ENCODE data around the gene APBA2. TPM values are rescaled to one million over a fixed set of nuclear protein-coding genes. Genes with fewer than 3 reads are reported as not detected.

Gene APBA2
- total RNA-seq, 1 experiment from 2014 or later: 11.2 TPM

- TF ChIP-seq TEAD1 (CRISPR knock-in tag; IDR thresholded peaks at IDR 0.05) (no peak), ZNF281 (CRISPR knock-in tag; IDR thresholded peaks at IDR 0.05) (no peak), ZNF317 (CRISPR knock-in tag; IDR thresholded peaks at IDR 0.05; ENCODE audit: borderline replicate concordance, low read depth) (no peak)
These were observed 192.8 kb downstream of the APBA2 start (continued) for GRCh38 chr15:29078541-29078940.

GRCh38 chr15:29079479-29079878, 193.7 kb downstream of the APBA2 start:
- CTCF ChIA-PET: interaction anchor here (1.5 to 7.5 kb wide), 3 partner anchors 10 to 60 kb away, joined by 4 to 68 read pairs (median 31); no protein-coding TSS in a partner anchor
- H3K4me3 Mint-ChIP-seq: no peak overlapping the region
- ATAC-seq: no peak
- TF ChIP-seq NFATC4 (CRISPR knock-in tag; IDR thresholded peaks at IDR 0.05) (no peak), CDX4 (CRISPR knock-in tag; IDR thresholded peaks at IDR 0.05; ENCODE audit: borderline replicate concordance) (no peak), ESRRA (CRISPR knock-in tag; IDR thresholded peaks at IDR 0.05; ENCODE audit: borderline replicate concordance) (no peak), ZNF121 (CRISPR knock-in tag; IDR thresholded peaks at IDR 0.05) (no peak), JUN (CRISPR knock-in tag; IDR thresholded peaks at IDR 0.05) (no peak), RELA (CRISPR knock-in tag; IDR thresholded peaks at IDR 0.05; ENCODE audit: borderline replicate concordance) (no peak), KAT7 (CRISPR knock-in tag; IDR thresholded peaks at IDR 0.05; ENCODE audit: borderline replicate concordance) (no peak), HMGA2 (CRISPR knock-in tag; IDR thresholded peaks at IDR 0.05) (no peak), ZBTB43 (CRISPR knock-in tag; IDR thresholded peaks at IDR 0.05) (no peak), E2F4 (CRISPR knock-in tag; IDR thresholded peaks at IDR 0.05; ENCODE audit: borderline replicate concordance, low read depth) (no peak), NR2C2 (CRISPR knock-in tag; IDR thresholded peaks at IDR 0.05) (no peak), ZNF317 (CRISPR knock-in tag; IDR thresholded peaks at IDR 0.05; ENCODE audit: borderline replicate concordance, low read depth) (no peak), CTCF (IDR thresholded peaks at IDR 0.05) (no peak), CREB1 (CRISPR knock-in tag; IDR thresholded peaks at IDR 0.05) (no peak), ZNF219 (CRISPR knock-in tag; IDR thresholded peaks at IDR 0.05; ENCODE audit: borderline replicate concordance) (no peak), ZNF423 (CRISPR knock-in tag; IDR thresholded peaks at IDR 0.05) (no peak)
- peaks cover under 1% of the 10 kb centered on the region; the same call in 1 of the 2 replicates for H3K36me3 Mint-ChIP-seq
- POLR2A ChIA-PET: no interaction called here
- DNase-seq (ENCODE audit: low spot score): no peak
- H3K27ac Mint-ChIP-seq: no peak overlapping the region
- H3K27me3 Mint-ChIP-seq (ENCODE audit: low read depth): no peaks in the 10 kb centered on the region
- H3K9me3 Mint-ChIP-seq: peaks cover 4% of the 10 kb centered on the region
- H3K4me1 Mint-ChIP-seq: 0 out of 2 replicates have a peak, but pooled peaks cover 7% of the 10 kb centered on the region
